ENCODE data around the gene CFD. TPM values are rescaled to one million over a fixed set of nuclear protein-coding genes. Genes with fewer than 3 reads are reported as not detected.
"Not testable (repeated sequence)": the region's sequence is repeated elsewhere in the genome, so short reads cannot be mapped to it uniquely, and the experiment has no call there.

CFD gene
- total RNA-seq, 1 experiment from 2014 or later: 1.7 TPM

GRCh38 chr19:849195-849594, 10.3 kb upstream of the CFD start:
- H3K27ac Mint-ChIP-seq; DNase-seq (ENCODE audit: low spot score); ATAC-seq; POLR2A ChIA-PET; H3K4me1 Mint-ChIP-seq; H3K36me3 Mint-ChIP-seq; H3K9me3 Mint-ChIP-seq; H3K4me3 Mint-ChIP-seq: not testable (repeated sequence)
- CTCF ChIA-PET: interaction anchor here (0.6 to 2.0 kb wide), 4 partner anchors 15 to 82 kb away, joined by 3 to 4 read pairs (median 3); no protein-coding TSS in a partner anchor
- H3K27me3 Mint-ChIP-seq (ENCODE audit: low read depth): peaks cover 13% of the 10 kb centered on the region
- TF ChIP-seq GTF2I (CRISPR knock-in tag; conservative IDR thresholded peaks at IDR 0.05) (0 out of 2 replicates have a peak, but pooled peaks have one; percentile 25), ZNF121 (CRISPR knock-in tag; IDR thresholded peaks at IDR 0.05) (peak; percentile 86)

- ATAC-seq: peak; percentile 50
- H3K27ac Mint-ChIP-seq: no peak overlapping the region
- ChIA-PET CTCF (interaction anchor here (0.6 to 2.0 kb wide), 6 partner anchors 12 to 170 kb away, joined by 3 to 10 read pairs (median 3); no protein-coding TSS in a partner anchor), POLR2A (no interaction called here)
- H3K4me3 Mint-ChIP-seq: no peak overlapping the region
- no peaks in the 10 kb centered on the region for H3K4me1 Mint-ChIP-seq
- no peaks in the 10 kb centered on the region for H3K36me3 Mint-ChIP-seq
- TF ChIP-seq NFE2L1 (CRISPR knock-in tag; IDR thresholded peaks at IDR 0.05) (no peak), HMGXB4 (CRISPR knock-in tag; IDR thresholded peaks at IDR 0.05) (no peak), MAX (CRISPR knock-in tag; IDR thresholded peaks at IDR 0.05) (no peak), ZNF671 (CRISPR knock-in tag; IDR thresholded peaks at IDR 0.05) (no peak), EMX1 (CRISPR knock-in tag; IDR thresholded peaks at IDR 0.05) (no peak), NFYB (CRISPR knock-in tag; conservative IDR thresholded peaks at IDR 0.05; ENCODE audit: low read depth) (no peak)
- H3K27me3 Mint-ChIP-seq (ENCODE audit: low read depth): peaks cover 5% of the 10 kb centered on the region; the same call in 1 of the 2 replicates
- no peaks in the 10 kb centered on the region for H3K9me3 Mint-ChIP-seq
- peak; percentile 55 for DNase-seq (ENCODE audit: low spot score)
Observed at GRCh38 chr19:850221-850978, 9.1 kb upstream of the CFD start.

- no peak for ATAC-seq
- H3K27ac Mint-ChIP-seq: no peak overlapping the region
- DNase-seq (ENCODE audit: low spot score): no peak
- POLR2A ChIA-PET: no interaction called here
- H3K36me3 Mint-ChIP-seq: no peaks in the 10 kb centered on the region
- TF ChIP-seq ZNF263 (CRISPR knock-in tag; IDR thresholded peaks at IDR 0.05; ENCODE audit: low read depth) (no peak), ERG (CRISPR knock-in tag; IDR thresholded peaks at IDR 0.05) (no peak), CDX4 (CRISPR knock-in tag; IDR thresholded peaks at IDR 0.05; ENCODE audit: borderline replicate concordance) (no peak), AFF4 (CRISPR knock-in tag; IDR thresholded peaks at IDR 0.05; ENCODE audit: borderline replicate concordance) (no peak), PRRX2 (CRISPR knock-in tag; IDR thresholded peaks at IDR 0.05) (no peak)
- CTCF ChIA-PET: interaction anchor here (1.1 to 2.0 kb wide), 5 partner anchors 11 to 154 kb away, joined by 3 to 10 read pairs (median 3); no protein-coding TSS in a partner anchor
- H3K27me3 Mint-ChIP-seq (ENCODE audit: low read depth): peaks cover 3% of the 10 kb centered on the region; the same call in 1 of the 2 replicates
- H3K9me3 Mint-ChIP-seq: no peaks in the 10 kb centered on the region
- H3K4me1 Mint-ChIP-seq: no peaks in the 10 kb centered on the region
- H3K4me3 Mint-ChIP-seq: no peak overlapping the region
Observed at GRCh38 chr19:850979-851335, 8.5 kb upstream of the CFD start.

Measured in WTC11 (cell line).